ENCODE data around the gene ZNF423. TPM values are rescaled to one million over a fixed set of nuclear protein-coding genes. Genes with fewer than 3 reads are reported as not detected.
"Not testable (repeated sequence)": the region's sequence is repeated elsewhere in the genome, so short reads cannot be mapped to it uniquely, and the experiment has no call there.

The ZNF423 gene
- total RNA-seq, 2 donors from 2014 or later, result 4.7 to 7.3 TPM

- no peaks in the 10 kb centered on the region for H3K9me3 ChIP-seq
- no peak for TF ChIP-seq CTCF (IDR thresholded peaks at IDR 0.05)
- no peak overlapping the region for H3K9ac ChIP-seq (ENCODE audit: low read depth in 2 of 2, low read length in 2 of 2)
- no peaks in the 10 kb centered on the region for H3K27me3 ChIP-seq
- no peak for DNase-seq
- H3K27ac ChIP-seq, result no peak overlapping the region
- intact Hi-C loops (cut with DNase I), result no loop called here
- no peaks in the 10 kb centered on the region for H3K4me1 ChIP-seq
- no peak overlapping the region for H3K4me3 ChIP-seq
- no peaks in the 10 kb centered on the region for H3K36me3 ChIP-seq
Observed at GRCh38 chr16:49563666-49564065, 292.2 kb downstream of the ZNF423 start.

GRCh38 chr16:49562894-49563293 is 293.0 kb downstream of the ZNF423 start:
- H3K4me3 ChIP-seq; H3K9me3 ChIP-seq; H3K4me1 ChIP-seq; H3K36me3 ChIP-seq; DNase-seq; H3K27me3 ChIP-seq; intact Hi-C loops (cut with DNase I); H3K27ac ChIP-seq; H3K9ac ChIP-seq (ENCODE audit: low read depth in 2 of 2, low read length in 2 of 2): not testable (repeated sequence)

GRCh38 chr16:49562228-49562627 is 293.7 kb downstream of the ZNF423 start:
- Histone ChIP-seq H3K9ac (ENCODE audit: low read depth in 2 of 2, low read length in 2 of 2) (no peak overlapping the region), H3K9me3 (no peaks in the 10 kb centered on the region), H3K36me3 (no peaks in the 10 kb centered on the region), H3K27me3 (no peaks in the 10 kb centered on the region), H3K4me1 (no peaks in the 10 kb centered on the region), H3K27ac (no peak overlapping the region), H3K4me3 (no peak overlapping the region)
- TF ChIP-seq CTCF (IDR thresholded peaks at IDR 0.05), result no peak
- intact Hi-C loops (cut with DNase I), result no loop called here
- no peak for DNase-seq

GRCh38 chr16:49560004-49560830 is 295.7 kb downstream of the ZNF423 start:
- Histone ChIP-seq H3K4me1 (no peaks in the 10 kb centered on the region), H3K27ac (no peak overlapping the region), H3K4me3 (no peak overlapping the region), H3K9me3 (no peaks in the 10 kb centered on the region), H3K9ac (ENCODE audit: low read depth in 2 of 2, low read length in 2 of 2) (peak overlapping the region in 1 of 2 donors; percentile 1), H3K27me3 (no peaks in the 10 kb centered on the region), H3K36me3 (no peaks in the 10 kb centered on the region)
- TF ChIP-seq CTCF (IDR thresholded peaks at IDR 0.05), result no peak
- no peak for DNase-seq
- intact Hi-C loops (cut with DNase I), result no loop called here

GRCh38 chr16:49559242-49559641 is 296.7 kb downstream of the ZNF423 start:
- intact Hi-C loops (cut with DNase I), result no loop called here
- Histone ChIP-seq H3K4me3 (no peak overlapping the region), H3K9ac (ENCODE audit: low read depth in 2 of 2, low read length in 2 of 2) (no peak overlapping the region), H3K27ac (no peak overlapping the region), H3K4me1 (no peaks in the 10 kb centered on the region), H3K9me3 (no peaks in the 10 kb centered on the region), H3K36me3 (no peaks in the 10 kb centered on the region), H3K27me3 (no peaks in the 10 kb centered on the region)
- TF ChIP-seq CTCF (IDR thresholded peaks at IDR 0.05), result no peak
- DNase-seq, result no peak

- H3K36me3 ChIP-seq, result no peaks in the 10 kb centered on the region
- no peaks in the 10 kb centered on the region for H3K4me1 ChIP-seq
- no peak overlapping the region for H3K27ac ChIP-seq
- no peak overlapping the region for H3K9ac ChIP-seq (ENCODE audit: low read depth in 2 of 2, low read length in 2 of 2)
- no peaks in the 10 kb centered on the region for H3K9me3 ChIP-seq
- H3K27me3 ChIP-seq, result no peaks in the 10 kb centered on the region
- TF ChIP-seq CTCF (IDR thresholded peaks at IDR 0.05), result no peak
- no peak overlapping the region for H3K4me3 ChIP-seq
- no peak for DNase-seq
- intact Hi-C loops (cut with DNase I), result no loop called here
Observed at GRCh38 chr16:49558451-49558850, 297.5 kb downstream of the ZNF423 start.
